HG03571 (cell line): ENCODE results near the gene RITA1.
"Not testable (repeated sequence)": the region's sequence is repeated elsewhere in the genome, so short reads cannot be mapped to it uniquely, and the experiment has no call there.

Source experiments
- ATAC-seq: cut with Tn5 transposase; IDR thresholded peaks from one replicate; pipeline ENCODE4 v1.9.1; 2021; ENCODE audit not compliant: unreplicated experiment

The RITA1 gene

DNA sequence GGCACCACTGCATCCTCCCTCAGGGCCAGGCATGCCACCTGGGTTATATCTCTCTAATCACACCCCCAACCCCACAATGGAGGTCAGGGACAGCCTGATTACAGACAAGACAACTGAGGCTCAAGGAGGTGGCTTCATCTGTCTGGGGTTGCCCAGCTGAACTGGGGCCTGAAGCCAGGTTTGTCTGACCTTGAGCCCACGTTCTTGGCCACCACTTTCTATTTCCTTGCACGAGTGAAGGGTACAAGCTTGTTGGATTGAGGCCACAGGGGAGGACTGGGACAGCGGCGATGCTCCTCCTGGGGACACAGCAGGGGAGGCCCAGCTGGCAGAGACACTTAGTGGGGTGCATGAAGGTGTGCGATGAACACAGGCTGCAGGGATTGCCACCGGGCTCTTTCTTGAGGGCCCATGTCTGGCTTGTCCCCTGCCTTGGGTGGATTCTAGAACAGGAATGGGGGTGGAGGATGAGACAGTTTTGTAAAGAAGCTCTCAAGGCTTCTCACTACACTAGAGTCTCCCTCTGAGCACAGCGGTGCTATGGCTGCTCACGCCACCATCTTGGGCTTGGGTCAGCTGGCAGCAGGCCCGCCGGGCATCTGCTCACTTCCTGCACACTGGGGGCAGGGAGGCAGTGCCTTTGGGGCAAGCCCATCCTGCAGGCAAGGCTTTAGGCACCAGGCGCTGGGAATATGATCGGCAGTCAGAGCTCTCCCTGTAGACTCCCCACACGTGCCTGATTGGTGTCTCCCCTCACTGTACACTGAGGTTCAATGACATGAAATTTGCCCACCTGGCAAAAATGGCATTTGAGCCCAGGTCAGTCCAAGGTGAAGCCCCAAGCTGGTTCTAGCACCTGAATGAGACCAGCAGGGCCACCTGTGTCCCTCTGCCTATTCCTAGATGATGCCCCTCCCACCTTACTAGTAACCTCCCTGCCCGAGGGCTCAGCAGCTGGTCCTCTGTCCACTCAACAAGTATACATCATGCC lies 16.0 kb downstream of the RITA1 start:
- no peak for ATAC-seq

GRCh38 chr12:113202300-113203075 lies 17.0 kb downstream of the RITA1 start:
- no peak for ATAC-seq

GRCh38 chr12:113203852-113204760 lies 18.6 kb downstream of the RITA1 start:
- no peak for ATAC-seq

GRCh38 chr12:113204804-113205203 lies 19.3 kb downstream of the RITA1 start:
- no peak for ATAC-seq

- not testable (repeated sequence) for ATAC-seq
Observed at GRCh38 chr12:113206802-113207201, 21.3 kb downstream of the RITA1 start.

DNA sequence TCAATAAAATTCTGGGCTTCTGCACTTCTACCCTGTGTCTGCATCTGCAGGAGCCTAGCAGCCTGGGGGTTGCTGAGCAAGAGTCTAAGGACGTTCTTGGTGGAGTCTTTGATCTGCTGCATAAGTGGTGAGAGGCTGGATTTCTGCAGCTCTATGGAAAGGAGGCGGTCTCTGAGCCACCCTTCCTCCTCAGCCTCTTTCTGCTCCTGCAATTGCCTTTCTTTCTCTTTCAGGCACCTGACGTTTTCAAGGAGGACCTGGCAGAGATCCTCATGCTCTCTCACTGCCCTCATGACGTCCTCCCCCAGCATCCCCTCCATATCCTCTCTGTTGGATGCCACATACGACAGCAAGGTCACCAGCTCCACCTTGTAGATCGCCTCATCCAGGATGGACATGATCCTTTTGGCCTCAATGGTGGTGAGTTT lies 22.1 kb downstream of the RITA1 start:
- peak; percentile 0 for ATAC-seq

GRCh38 chr12:113208041-113208934 lies 22.8 kb downstream of the RITA1 start:
- ATAC-seq, result peak; percentile 78

GRCh38 chr12:113211160-113211559 lies 25.6 kb downstream of the RITA1 start:
- ATAC-seq, result no peak

DNA sequence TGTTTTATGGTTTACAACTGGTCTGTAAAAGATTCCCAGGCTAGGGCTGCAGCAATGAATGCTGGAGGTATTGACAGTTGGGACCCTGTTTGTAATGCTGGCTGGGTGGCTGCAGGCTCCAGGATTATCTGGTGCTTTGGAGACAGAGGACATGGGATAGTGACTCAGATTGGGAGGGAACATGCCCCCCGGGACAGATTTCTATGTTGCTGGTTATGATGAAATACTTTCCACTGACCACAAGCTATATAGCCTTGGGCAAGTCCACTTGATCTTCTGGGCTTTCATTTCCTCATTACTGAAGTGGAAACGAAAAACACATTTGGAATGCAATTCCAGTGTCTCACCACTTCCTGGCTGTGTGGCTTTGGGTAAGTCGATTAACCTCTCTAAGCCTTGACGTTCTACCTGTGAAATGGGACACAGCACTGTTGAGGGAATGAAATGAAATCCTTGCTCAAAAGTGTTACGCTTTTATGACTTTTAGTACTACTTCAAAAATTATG lies 29.4 kb downstream of the RITA1 start:
- peak; percentile 49 for ATAC-seq

DNA sequence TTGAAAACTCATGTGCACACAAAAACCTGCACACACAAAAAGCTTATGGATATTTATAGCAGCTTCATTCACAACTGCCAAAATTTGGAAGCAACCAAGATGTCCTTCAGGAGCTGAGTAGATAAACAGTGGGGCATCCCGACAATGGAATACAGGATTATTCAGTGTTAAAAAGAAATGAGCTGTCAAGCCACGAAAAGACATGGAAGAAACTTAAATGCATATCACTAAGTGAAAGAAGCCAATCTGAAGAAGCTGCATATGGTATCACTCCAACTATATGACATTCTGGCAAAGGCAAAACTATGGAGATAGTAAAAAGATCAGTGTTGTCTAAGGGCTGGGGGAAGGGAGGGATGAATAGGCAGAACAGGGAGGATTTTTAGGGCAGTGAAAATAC lies 30.5 kb downstream of the RITA1 start:
- no peak for ATAC-seq

- ATAC-seq, result peak; percentile 3
Observed at GRCh38 chr12:113220593-113221180, 35.2 kb downstream of the RITA1 start.

DNA sequence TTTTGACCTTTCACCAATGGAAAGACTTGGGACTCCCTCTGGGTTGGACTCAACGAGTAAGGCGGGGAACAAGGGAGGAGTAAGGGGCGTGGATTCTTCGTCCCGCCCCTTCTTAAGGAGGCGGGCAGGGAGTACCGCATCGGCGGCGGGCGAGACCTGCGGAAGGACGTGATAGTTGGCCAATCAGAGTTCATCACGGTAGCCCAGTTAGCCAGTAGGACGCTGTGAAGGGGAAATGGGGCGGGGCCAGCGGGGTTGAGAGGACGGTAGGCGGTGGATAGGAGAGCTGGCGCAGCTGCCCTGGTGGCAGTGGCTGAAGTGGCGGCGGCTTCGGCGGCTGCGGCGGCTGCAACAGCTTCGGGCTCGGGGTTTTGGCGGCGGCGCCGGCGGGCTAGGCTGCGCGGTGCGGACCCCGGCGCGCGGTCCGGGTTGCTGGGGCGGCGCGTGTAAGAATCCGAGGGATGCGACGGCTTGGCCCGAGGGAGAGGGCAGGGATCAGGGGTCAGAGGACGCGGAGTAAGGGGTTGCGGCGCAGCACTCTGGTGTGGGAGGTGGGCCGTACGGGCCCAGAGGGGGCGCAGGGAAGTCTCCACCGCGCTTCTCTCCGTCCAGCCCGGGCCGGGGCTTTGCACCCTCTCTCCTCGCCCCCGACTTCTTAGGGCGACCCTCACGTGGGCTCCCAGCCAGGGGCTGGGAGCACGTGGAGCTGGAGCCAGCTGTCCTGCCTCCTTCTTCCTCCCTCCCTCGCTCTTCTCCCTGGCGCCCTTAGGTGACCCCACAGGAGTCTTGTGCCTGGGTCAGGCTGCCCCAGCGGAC lies 35.9 kb downstream of the RITA1 start, which contains the start of gene TPCN1:
TSS of gene TPCN1 (plus strand) at position 284 of the 816 bp plus-strand sequence. CDS start 5,389 bp downstream, outside the sequence.
- ATAC-seq, result peak; percentile 89

DNA sequence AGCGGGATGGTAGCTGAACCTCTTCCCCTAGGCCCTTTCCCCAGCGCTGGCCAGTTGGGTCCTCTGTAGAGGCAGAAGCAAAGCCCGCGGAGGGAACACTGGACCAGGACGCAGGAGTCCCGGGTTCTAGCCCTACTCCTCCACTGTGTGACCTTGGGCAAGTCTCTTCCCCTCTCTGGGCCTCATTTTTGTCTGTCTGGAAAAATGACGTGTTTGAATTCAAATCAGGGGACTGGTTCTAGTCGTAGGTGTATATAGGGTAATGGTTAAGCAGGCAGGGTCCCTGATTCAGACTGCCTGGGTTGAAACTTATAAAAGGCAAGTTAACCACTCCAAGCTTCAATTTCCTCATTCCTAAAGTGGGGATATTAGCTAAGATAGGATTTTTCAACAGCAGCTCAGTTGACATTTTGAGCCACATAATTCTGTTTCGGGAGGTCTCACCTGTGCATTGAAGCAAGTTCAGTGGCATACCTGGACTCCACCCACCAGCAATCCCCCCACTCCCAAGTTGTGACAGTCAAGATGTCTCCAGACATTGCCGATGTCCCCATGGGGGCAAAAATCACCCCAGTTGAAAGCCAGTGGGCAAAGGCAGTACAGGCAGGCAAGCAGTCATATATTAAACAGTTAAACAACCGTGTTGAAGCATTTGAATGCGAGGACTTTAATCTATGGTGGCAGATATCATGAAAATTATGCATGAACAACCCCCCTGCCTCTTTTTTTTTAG lies 36.6 kb downstream of the RITA1 start:
- no peak for ATAC-seq

- ATAC-seq, result no peak
Observed at GRCh38 chr12:113222730-113223531, 37.4 kb downstream of the RITA1 start.

- ATAC-seq, result no peak
Observed at GRCh38 chr12:113224955-113225354, 39.4 kb downstream of the RITA1 start.

DNA sequence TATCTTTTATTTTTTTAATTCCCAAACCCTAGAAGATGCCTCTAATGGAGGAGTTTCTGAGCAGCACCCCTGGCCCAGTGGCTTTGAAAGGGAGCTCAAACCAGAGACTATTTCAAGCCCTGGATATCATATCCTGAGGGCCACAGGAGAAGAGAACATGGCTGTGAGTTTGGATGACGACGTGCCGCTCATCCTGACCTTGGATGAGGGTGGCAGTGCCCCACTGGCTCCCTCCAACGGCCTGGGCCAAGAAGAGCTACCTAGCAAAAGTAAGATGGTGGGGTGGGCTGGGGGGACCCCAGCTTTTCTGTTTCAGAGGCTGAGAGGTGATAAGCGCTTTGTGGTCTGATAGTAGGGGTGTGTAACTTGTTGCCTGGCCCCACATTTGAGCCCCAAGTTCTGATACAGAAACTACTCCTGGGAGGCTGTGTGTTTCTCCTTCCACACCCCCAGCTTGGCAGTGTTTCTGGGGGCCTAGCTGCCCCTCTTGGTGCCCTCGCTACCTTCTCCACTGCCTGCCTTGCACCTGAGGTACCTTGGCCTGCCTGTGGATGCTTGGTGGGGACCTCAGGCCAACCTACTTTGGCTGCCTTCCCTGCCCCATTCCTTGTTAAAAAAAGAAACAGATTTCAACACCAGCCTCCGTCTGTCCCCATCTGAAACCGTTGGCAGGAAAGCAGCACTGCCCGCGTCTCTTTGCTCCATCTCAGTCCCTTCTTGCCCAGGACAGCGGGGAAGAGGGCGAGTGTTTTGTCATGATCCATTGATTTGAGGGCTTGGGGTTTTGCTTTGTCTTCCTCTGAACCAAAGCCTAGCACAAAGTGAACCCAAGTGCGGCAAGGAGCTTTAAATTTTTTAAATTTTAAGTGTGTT lies 41.4 kb downstream of the RITA1 start:
- ATAC-seq, result no peak
